HG03196 (cell line): ENCODE data around the gene ADARB2.
"Not testable (repeated sequence)": the region's sequence is repeated elsewhere in the genome, so short reads cannot be mapped to it uniquely, and the experiment has no call there.

Experiments
- ATAC-seq: cut with Tn5 transposase; IDR thresholded peaks from one replicate; pipeline ENCODE4 v1.9.1; 2021; ENCODE audit not compliant: unreplicated experiment

ADARB2 gene

DNA sequence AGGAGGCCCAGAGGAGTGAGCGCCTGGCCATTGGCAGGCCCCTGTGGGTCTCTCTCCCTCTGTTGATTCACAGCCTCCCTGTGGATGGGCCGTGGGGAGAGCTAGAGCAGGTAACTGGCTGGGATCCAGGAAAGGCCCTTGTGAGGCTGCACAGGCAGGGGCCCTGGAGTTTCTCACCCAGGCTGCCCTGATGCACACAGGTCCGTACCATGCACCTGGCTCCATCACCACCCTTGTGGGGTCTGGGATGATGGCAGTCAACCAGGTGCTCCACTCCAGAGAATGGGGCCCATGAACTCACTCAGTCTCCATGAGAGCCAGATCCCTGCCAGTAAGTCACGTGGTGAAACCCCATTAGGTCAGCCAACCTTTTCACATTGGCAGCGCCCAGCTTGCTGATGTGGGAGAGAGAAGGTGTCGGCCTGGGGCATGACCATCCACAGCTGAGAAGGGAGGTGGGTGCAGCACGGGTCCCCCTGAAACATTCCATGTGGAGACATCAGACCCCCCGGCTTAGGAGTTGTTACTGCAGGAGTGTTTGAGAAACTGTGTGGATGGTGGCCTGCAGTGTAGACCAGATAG lies 320.8 kb downstream of the ADARB2 start:
- ATAC-seq: no peak

DNA sequence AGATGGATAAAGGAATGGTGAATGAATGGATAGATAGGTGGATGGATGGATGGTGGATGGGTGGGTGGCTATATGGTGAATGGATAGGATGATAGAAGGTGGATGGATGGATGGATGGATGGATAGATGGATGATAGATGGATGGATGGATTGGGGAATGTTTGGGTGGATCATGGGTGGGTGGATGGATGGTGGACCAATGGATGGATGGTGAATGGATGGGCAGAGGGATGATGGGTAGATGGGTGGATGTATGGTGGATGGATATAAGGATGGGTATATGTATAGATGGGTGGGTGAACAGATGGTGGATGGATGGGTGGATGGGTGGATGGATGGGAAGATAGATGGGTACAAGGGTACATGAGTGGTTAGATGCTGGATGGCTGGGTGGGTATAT lies 322.4 kb downstream of the ADARB2 start:
- ATAC-seq: no peak

DNA sequence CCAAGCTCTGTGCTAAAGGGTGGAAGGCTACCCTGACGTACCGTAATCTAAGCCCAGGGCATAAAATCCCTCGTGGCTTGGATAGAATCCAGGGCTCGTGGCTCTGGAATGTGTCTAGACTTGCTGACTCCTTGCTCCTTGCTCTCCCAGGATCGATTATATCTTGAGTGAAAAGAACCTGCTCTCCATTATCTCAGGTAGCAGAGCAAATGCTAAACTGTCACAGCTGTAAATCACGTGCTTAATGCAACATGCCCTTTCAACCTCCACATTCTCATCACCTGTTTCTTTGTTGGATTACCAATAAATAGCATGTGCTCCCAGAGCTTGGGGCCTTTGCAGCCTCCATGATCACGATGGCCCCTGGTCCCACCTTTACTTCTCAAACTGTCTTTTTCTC lies 323.0 kb downstream of the ADARB2 start:
- not testable (repeated sequence) for ATAC-seq

DNA sequence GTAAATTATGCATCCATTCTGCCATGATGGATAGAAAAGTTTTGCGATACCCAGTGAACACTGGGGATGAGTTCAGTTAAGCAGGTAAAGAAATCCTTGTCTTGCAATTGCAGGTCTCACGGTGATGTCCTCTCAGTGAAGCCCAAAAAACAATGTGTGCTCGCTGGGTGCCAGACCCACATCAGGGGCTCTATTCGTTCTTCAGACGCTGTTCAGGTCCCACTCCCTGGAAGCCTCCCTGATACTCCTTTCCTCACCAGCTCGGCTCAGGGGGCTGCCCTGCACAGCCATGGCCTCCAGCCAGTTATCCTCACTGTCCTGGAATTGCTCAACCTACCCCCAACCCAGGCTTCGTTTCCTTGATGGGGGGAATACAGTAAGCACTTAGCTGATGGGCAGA lies 323.5 kb downstream of the ADARB2 start:
- ATAC-seq: no peak

DNA sequence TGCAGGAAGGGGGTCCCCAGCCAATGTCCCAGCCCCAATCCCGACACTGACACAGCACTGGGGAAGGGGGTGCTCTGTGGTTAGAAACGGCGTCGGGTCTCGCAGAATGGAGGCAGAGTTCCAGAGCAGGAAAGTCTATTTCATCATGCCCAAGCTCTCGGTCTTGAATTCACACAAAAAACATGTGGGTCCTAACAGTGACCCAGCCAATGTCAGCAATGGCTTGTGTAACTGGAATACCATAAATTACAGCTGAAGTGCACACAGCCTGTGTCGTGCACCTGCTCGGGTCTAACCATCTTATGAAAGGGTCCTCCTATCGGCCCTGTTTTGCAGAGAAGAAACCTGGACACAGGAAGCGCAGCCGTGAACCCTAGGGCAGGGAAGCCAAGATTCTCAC lies 324.1 kb downstream of the ADARB2 start:
- ATAC-seq: no peak

DNA sequence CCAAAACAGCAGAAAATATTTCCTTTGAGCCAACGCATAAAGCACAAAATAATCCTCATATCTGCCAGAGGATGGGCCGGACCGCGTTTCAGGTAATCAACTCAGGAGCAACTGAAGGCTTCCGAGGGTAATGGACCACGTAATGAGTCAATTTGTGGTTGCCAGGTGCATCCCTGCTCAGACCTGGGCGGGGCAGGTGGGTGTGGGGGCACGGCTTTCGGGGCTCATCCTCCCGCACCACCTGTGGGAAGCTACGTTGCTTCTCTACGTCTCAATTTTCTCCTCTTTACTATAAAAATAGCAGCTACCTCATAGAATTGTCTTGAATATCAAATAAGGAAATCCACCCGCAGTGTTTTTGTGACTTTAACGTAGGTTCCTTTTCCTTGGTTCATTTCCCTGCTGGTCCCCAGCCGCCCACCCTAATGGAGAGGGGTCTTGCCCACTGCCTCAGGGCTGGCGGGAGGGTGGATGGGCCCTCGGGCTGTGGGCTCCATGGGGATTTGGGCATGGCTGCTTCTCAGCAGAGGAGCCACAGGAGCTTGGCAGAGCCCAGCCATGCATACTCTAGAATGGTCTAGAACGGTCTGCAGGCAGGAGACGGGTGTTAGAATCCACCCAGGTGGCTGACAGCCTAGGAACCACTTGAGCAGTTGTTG lies 324.7 kb downstream of the ADARB2 start:
- ATAC-seq: no peak

DNA sequence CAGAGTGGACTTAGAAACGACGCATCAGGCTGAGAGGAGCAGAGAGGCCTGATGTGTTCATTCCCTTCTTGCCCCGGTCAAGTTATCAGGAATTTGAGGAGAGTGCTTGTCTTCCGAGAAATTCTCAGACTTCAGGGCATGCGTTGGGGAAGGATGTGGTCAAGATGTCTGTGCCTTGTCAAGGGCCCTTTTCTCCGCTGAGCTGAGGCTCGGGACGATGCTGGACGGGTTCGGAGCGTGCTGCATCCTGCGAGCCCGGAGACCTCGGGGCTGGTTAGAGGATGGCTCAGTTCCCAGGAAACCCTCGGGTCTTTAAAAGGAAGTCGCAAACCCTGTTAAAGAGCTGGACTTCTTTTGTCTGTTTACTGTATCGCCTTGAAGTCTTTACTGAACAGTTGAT lies 325.4 kb downstream of the ADARB2 start:
- ATAC-seq: no peak

DNA sequence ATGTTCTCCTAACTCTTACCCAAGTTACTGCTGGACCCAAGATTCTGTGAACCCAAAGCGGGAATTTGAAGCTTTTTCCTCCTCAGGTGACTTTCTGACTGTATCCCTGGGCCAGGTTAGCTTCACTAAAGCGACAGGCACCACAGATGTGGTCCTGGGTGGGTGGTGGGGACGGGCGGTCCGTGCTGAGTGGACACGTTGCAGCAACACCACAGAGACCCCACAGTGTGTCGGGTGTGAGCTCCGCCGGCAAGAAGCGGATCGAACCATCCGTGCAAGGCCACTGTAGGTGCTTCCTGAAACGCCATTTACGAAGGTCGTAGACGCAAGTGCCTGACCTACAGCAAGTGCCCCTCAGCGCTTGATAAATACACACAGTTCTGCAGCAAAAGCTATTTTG lies 325.9 kb downstream of the ADARB2 start:
- ATAC-seq: no peak

DNA sequence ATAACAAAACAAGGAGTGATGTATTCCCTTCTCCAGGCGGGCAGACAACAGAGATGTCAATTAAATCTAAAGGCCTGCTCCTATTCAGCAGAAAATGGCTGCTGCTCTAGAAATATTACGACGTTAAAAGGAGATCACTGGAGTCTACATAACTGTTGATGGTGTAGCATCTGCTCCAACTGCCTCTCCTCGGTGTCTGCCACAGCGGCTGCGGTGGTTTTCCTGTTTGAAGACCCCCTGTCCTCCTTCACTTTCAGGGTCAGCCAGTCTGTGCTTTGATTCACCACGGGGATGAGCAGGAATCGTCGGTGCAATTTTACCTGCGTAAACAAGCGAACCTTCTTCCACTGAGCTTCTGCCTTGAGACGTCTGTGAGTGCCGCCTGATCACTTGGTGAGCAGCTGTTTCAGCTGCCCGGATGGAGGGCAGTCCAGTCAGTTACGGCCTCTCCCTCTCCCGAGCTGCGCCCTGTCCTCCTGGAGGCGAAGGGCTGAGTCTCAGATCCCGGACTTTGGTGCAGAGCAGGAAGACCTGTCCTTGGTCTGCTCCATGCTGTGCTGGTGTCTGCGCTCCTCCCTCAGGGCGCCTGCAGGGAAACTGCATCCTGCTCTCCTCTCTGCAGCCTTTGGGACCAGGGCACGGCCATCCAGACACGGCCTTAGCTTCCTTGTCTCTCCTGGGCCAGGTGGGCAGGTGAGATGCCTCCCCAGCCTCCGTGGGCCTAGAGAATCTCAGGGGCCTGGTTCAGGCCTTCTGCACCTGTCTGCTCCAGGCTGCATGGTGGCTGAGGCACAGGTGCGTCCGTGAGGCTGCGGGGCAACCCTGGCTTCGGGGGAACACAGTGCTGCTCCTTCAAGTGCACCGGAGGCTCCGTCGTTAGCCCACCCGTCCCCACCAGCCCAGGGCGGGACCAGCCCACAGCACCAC lies 326.6 kb downstream of the ADARB2 start:
- no peak for ATAC-seq

DNA sequence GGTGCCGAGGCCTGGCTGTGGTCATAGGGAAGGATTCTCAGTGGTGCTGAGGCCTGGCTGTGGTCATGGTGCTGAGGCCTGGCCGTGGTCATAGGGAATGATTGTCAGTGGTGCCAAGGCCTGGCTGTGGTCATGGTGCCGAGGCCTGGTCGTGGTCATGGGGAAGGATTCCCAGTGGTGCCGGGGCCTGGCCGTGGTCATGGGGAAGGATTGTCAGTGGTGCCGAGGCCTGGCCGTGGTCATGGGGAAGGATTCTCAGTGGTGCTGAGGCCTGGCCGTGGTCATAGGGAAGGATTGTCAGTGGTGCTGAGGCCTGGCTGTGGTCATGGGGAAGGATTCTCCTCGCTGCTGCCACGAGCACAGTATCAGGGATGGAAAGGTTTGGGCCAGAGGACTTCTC lies 327.3 kb downstream of the ADARB2 start:
- no peak for ATAC-seq

DNA sequence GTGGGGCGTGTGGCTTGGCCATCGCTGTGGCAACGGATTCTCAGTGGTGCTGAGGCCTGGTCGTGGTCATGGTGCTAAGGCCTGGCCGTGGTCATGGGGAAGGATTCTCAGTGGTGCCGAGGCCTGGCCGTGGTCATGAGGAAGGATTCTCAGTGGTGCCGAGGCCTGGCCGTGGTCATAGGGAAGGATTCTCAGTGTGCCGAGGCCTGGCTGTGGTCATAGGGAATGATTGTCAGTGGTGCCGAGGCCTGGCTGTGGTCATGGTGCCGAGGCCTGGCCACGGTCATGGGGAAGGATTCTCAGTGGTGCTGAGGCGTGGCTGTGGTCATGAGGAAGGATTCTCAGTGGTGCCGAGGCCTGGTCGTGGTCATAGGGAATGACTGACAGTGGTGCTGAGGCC lies 327.9 kb downstream of the ADARB2 start:
- no peak for ATAC-seq

DNA sequence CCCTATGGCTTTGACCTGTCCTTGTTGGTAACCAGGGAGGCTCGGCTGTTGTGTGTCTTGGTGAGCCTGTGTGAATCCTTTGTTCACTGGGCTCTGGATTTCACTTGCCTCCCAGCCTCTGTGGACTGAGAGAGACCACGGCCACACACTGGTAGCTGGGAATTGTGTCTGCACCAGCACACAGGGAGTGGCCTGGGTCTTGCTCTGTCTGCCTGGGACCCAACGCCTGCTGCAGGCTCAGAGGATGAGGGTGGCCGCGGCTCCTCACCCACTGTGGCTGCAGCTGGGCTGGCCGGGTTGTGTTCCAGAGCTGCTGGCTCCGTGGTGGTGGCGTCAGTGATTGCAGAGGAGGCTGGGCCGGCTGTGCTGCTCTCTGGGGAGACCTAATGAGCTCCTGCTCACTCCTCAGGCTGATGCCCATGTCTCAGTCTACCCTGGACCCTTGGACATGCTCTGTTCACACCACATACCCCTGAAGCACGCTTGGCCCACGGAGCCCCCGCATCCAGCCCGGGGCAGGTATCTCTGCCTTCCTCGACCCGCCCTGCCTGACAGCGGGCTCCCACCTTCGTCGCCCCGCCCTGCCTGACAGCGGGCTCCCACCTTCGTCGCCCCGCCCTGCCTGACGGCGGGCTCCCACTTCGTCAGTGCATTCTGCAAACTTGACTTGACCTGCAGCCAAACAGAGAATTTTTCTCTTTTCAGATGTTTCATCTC lies 328.5 kb downstream of the ADARB2 start:
- ATAC-seq: no peak

DNA sequence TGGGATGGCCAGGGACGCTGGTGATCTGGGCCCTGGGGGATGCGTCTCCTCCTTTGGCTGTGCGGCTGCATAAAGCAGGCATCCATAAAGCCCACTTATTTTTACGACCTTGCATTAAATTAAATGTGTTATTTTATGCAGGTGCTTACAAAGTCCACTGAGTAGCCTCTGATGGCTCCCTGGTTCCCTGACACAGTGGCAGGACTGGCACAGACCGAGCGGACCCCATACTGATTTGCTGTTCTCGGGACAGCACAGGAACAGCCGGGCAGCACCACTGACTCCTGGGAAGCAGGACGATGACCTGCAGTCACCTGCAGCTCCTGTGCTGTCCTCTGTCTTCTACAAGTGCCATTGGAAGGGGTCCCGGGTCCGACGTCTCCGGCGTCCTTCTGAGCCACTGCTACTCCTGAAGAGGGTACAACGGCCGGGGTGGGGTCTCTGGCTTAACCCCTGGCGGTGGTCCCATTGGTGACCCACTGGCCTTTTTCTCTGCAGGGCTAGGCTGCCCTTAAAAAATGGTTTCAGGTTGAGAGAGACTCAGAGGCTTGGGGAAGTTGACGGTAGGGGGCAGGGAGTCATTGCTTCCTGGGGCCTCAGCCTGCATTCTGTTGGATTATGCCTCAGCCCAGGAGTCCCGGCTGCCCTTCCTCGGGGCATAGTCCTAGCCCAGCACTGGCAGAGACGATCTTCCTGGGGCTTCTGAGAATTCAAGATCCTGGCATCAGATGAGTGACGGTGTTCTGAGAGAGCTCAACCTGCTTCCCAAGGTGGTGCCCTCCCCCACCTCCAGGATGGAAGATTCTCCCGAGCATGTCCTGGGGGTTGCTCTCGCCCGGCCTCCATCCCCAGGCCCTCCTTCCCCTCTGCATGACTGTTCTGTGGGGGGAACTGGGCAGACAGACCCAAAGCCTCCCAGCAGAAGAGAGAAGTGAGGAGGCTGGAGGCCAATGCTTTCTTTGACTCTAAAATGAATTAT lies 330.1 kb downstream of the ADARB2 start:
- ATAC-seq: no peak

DNA sequence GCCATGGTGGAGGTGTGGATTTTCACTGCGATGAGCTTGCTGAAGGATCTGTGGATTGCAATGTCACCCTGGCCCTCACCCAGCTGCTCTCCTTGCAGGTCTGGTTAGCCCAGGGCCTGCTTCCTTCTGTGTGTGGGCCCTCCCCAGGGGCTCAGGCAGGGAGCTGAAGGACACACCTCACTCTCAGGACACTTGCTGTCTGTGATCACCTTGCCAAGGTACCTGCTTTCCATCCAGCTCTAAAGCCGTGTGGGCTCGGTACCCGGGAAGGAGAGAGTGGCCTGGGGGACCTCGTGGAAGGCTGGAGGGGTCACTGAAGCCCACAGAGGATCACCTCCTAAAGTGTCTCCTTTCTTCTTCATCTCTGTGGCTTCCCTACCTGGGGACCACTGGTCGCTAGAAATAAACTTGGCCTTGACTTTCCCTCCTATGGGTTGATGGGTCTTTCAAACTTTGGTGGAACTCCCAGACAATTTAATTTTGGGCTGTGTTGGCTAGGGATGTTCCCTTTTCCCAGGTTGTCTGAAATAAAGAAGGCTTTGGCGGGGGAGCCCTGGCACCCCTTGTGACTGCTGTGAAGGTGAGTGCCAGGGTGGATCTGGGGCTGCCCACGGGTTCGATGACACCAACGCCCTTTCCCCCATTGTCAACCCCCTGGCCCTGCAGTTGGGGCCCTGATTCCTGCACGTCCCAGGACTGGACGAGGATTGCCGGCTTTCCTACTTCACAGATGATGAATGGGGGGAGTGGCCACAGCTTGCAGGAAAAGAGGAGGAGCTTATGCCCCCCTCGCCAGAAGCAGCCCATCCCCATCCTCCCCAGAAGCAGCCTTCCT lies 331.0 kb downstream of the ADARB2 start:
- ATAC-seq: no peak

DNA sequence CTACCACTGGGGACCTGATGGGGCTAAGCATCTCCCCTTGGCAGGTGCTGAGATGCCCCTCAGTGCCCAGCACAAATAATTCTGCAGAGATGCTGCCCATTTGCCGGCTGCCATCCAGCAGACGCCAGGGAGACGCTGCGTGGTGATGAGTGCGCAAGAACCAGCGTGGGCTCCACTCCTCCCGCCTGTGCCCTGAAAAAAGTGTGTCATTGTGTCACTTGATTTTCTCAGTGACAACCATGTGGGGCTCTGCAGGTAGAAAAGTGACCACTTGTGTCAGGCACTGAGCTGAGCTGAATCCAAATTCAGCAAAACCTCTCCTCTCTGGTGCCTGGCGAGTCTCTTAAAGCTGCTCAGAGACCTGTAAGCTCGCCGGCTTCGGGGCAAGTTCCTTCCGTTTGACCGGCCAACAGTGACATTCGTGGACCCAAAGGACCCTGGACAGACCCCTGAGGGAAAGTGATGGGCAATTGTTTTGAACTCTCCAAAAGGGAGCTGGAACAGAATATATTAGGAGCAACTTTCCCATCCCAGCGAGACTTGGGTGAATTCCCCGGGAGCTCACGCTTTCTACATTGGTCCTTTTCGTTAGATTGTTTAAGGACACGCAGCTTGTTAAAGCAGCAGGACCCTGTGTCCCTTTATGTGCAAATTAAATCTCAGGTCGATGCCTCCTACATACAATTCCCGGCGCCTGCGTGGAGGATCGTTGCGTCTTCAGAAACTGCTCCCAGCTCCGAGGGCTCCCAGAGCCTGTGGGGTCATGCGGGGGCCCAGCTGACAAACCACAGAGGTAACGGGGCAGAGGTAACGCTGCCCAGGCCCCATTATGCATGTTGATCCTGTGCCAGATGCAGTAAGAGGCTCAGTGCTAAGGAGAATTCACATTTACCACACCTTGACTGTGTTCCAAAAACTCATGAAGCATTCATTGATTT lies 332.7 kb downstream of the ADARB2 start:
- no peak for ATAC-seq

DNA sequence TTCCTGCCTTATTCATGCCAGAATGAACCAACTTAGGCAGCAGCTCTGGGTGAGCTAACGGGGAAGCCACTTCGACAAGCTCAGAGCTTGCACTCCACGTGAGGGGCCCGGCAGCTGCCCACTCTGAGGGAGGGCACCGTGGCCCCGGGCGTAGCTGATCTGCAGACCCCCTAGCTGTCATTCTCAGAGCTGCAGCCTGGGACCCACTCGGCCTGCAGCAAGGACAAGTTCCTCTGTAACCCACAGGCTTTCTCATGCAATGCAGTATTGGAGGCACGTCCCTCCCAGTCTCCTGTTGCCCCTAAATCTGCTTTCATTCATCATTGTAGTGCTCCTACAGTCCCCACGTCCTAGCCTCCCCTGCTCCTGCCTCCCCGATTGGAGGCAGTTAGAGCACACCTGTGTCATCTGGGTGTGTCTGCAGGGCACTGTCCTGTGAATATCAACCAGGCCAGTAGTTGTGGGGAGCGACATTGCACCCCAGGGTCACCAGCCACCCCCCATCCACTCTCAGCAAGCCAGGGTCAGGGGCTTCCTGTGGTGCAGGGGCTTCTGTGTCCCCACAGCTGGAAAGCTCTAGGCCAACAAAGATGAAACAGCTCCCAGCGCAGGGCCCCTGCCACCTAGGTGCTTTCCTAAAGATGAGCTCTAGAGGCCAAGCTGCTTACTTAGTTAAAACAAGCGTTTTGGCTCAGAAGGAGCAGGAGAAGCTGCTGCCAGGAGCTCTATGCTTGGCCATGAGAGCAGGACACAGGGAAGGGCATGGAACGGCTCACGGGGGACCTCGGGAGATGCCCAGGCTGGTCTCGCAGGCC lies 333.6 kb downstream of the ADARB2 start:
- no peak for ATAC-seq

DNA sequence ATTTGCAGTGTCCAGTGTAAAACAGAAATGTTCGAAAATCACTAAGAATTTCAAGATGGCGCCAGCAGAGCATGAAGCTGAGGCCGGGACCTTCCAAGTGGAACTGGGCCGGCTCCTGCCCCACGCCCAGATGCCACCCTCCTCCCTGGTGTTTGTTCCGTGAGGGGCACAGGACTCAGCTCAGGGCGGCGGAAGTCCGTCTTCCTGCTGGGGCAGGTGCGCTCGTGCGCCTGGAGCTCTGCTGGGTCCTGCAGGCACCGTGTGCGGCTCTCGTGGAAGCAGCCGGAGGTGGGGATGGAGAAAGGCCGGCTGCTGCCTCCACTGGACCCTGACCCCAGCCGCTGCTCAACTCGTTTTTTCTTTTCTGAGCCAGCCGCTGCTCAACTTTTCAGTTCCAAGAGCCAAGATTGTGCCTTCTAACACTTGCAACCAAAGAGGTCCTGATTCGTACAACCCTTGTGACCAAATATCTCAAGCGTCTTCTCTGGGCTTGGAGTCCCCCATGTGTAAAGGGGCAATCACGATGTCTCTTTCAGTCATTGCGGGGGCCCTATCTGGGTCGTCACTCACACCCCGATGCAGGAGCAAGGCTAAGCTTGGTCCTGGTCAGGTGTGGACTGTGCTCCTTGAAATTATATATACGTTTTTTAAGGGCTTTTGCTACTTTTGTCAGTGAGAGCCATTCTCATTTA lies 334.4 kb downstream of the ADARB2 start:
- no peak for ATAC-seq
